D721Med (cell line): ENCODE measurements around the gene LMF1.
"Not testable (repeated sequence)": the region's sequence is repeated elsewhere in the genome, so short reads cannot be mapped to it uniquely, and the experiment has no call there.

Source experiments
- DNase-seq: peaks from one replicate; pipeline ENCODE4 v3.0.0; 2011; ENCODE audit warnings: low spot score; ENCODE audit not compliant: insufficient read length
- FAIRE-seq: peaks from 2 replicates; lab custom pipeline; 2011; peaks lifted over from hg19 to GRCh38; lab: Jason Lieb, UNC
- TF ChIP-seq, protein P1 (sequence below): IDR thresholded peaks from 2 replicates; pipeline ENCODE4 v1.5.1; 2012; ENCODE audit warnings: mild to moderate bottlenecking, control low read depth; ENCODE audit not compliant: insufficient read depth; ENCODE audit errors: missing control alignments

LMF1 gene

GRCh38 chr16:867421-868385, 103.1 kb downstream of the LMF1 start:
- FAIRE-seq (no peak), DNase-seq (no peak)
- TF ChIP-seq, protein P1, sequence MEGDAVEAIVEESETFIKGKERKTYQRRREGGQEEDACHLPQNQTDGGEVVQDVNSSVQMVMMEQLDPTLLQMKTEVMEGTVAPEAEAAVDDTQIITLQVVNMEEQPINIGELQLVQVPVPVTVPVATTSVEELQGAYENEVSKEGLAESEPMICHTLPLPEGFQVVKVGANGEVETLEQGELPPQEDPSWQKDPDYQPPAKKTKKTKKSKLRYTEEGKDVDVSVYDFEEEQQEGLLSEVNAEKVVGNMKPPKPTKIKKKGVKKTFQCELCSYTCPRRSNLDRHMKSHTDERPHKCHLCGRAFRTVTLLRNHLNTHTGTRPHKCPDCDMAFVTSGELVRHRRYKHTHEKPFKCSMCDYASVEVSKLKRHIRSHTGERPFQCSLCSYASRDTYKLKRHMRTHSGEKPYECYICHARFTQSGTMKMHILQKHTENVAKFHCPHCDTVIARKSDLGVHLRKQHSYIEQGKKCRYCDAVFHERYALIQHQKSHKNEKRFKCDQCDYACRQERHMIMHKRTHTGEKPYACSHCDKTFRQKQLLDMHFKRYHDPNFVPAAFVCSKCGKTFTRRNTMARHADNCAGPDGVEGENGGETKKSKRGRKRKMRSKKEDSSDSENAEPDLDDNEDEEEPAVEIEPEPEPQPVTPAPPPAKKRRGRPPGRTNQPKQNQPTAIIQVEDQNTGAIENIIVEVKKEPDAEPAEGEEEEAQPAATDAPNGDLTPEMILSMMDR: no peak

DNA sequence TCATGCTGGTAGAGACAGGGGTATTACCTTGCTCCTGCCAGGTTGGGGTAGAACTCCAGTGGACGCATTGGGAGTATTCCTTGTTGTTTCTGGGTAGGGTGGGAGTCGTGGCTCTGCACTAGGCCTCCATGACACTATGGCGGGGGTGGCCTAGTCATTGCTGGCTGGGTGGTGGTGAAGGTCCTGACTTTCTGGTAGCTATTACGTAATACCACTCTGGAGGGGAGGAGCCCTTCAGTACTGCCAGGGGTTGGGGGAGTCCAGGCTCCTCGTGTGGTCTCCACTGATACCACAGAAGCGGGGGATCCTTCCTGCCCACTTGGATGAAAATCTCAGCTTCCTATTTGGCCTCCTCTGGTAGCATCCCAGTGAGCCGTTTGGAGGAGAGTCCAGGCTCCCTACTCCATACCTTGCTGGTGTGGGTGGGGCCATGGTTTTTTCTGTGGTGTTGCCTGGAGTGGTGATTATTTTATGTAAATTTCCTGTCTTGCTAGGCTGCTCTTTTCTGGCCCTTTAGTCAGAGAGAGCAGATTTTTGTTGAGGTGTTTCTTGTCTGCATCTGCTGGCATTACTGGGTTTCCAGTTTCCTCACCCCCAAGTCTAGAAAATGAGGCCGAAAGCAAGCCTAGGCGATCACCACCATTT, 104.4 kb downstream of the LMF1 start:
- FAIRE-seq: no peak
- TF ChIP-seq, protein P1: no peak
- no peak for DNase-seq

DNA sequence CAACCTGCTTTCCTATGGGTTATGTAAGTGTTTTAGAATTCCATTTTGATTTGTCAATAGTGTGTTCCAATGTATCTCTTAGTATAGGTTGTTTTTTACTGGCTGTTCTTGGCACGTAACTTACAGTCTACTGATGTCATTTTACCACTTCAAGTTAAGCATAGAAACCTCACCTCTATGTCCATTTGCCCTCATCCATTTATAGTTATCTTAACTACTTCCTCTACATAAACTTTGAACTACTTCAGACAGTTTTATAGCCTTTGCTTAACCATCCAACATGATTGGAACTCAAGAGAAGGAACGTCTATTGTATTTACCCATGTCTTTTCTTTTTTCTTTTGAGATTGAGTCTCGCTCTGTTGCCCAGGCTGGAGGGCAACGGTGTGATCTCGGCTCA, 105.8 kb downstream of the LMF1 start:
- FAIRE-seq: no peak
- DNase-seq: no peak

DNA sequence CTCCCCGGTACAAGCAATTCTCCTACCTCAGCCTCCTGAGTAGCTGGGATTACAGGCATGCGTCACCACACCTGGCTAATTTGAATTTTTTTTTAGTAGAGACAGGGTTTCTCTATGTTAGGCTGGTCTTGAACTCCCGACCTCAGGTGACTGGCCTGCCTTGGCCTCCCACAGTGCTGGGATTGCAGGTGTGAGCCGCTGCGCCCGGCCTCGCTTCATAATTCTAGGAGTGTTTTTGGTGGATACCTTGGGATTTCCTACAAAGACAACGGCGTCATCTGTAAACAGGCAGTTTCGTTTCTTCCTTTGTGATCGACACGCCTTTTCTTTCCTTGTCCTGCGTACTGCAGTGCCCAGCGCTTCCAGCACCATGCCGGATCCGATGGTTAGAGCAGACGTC, 109.3 kb downstream of the LMF1 start:
- DNase-seq (no peak), FAIRE-seq (no peak)
- TF ChIP-seq, protein P1: no peak

More for the DNA sequence above, 105.8 kb downstream of the LMF1 start:
- TF ChIP-seq, protein P1: no peak

- DNase-seq (no peak), FAIRE-seq (no peak)
- TF ChIP-seq, protein P1: no peak
Observed at GRCh38 chr16:860891-861290, 109.9 kb downstream of the LMF1 start.

GRCh38 chr16:858971-859370, 111.8 kb downstream of the LMF1 start:
- not testable (repeated sequence) for FAIRE-seq, DNase-seq

GRCh38 chr16:858441-858840, 112.3 kb downstream of the LMF1 start:
- not testable (repeated sequence) for FAIRE-seq, DNase-seq

DNA sequence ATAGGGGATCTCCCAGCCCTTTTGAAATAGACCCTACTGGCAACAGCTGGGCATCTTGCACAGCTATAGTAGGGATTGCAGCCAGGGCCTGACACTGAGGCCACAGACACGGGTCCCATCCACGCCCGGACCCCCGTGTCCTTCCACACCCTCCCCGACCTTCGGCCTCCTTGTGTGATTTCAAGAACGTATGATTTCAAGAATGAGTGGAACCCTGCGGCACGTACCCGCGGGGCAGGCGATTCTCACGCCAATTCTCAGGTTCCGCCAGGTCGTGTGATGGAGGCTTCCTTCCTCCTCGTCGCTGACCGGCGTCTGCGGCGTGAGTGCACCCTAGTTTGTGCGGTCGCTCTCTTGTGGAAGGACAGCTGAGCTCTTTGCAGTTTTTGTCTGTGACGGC, 114.0 kb downstream of the LMF1 start:
- TF ChIP-seq, protein P1: no peak
- no peak for DNase-seq
- no peak for FAIRE-seq
